NCI-H524 treated with DMSO at 0.1 percent for 48 hours (cell line): ENCODE measurements around the gene HBA2.
"Not testable (repeated sequence)": the region's sequence is repeated elsewhere in the genome, so short reads cannot be mapped to it uniquely, and the experiment has no call there.

Experiments used
- DNase-seq: peaks from one replicate; lab custom pipeline; 2025; lab: John Stamatoyannopoulos, UW

HBA2 gene

DNA sequence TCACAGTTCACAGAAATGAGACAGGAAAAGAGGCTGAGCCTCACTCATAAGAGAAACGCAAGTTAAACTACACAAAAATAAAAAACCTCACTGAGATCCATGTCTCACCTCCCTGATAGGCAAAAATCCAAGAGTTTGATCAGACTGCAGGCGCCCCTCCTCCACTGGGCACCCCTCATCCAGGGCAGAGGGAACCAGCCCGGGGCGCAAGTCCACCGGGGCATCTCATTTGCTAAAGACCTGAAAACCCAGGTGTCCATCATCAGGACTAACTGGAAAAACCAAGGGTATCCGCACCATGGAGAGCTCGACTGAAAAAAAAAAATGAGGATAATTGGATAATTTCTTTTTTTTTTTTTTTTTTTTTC lies 17.7 kb upstream of the HBA2 start:
- no peak for DNase-seq

- DNase-seq: no peak
Observed at GRCh38 chr16:159136-159849, 13.4 kb upstream of the HBA2 start.

- DNase-seq: not testable (repeated sequence)
Observed at GRCh38 chr16:160242-160641, 12.4 kb upstream of the HBA2 start.

DNA sequence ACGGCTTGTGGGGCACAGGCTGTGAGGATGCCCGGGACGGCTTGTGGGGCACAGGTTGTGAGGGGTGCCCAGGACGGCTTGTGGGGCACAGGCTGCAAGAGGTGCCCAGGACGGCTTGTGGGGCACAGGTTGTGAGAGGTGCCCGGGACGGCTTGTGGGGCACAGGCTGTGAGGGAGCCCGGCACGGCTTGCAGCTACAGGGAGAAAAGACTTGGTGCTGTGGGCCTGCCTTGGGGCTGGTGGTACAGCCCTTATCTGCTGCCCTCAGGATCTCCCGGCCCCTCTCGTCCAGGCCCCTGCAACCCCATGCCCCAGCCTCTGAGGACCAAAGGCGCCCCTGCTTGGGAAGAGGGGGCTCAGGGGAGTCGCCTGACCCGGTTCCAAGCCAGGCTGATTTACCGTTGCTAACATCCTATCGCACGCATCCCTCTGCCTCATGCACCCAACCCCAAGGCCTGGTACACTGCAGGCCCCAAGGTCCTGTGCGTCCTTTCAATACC lies 11.9 kb upstream of the HBA2 start:
- DNase-seq: no peak

GRCh38 chr16:162271-162991 lies 10.2 kb upstream of the HBA2 start:
- no peak for DNase-seq

GRCh38 chr16:163139-163538 lies 9.5 kb upstream of the HBA2 start:
- not testable (repeated sequence) for DNase-seq

- DNase-seq: not testable (repeated sequence)
Observed at GRCh38 chr16:163696-164095, 9.0 kb upstream of the HBA2 start.

- DNase-seq: not testable (repeated sequence)
Observed at GRCh38 chr16:164134-164823, 8.4 kb upstream of the HBA2 start.

DNA sequence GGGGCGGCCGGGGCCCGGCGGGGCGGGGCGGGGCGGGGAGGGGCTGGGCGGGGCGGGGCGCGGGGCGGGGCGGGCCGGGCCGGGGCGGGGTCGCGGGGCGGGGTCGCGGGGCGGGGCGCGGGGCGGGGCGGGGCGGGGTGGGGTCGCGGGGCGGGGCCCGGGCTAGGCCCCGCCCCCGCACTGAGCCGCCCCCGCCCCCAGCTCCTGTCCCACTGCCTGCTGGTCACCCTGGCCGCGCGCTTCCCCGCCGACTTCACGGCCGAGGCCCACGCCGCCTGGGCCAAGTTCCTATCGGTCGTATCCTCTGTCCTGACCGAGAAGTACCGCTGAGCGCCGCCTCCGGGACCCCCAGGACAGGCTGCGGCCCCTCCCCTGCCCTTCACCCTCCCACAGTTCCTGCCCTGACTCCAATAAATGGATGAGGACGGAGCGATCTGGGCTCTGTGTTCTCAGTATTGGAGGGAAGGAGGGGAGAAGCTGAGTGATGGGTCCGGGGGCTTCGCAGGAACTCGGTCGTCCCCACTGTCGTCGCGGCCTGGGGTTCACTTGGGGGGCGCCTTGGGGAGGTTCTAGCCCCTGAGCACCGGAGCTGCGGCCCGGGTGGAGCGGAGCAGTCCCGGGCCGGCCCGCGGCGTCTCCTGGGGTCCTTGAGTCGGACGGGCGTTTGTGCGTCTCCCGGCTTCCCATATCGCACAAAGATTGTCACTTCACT lies 7.7 kb upstream of the HBA2 start:
- no peak for DNase-seq

- no peak for DNase-seq
Observed at GRCh38 chr16:165539-166374, 6.9 kb upstream of the HBA2 start, which contains the start of gene HBM. Gene HBM (plus strand): TSS chr16:165978. CDS start chr16:165998, 20 bp downstream.

DNA sequence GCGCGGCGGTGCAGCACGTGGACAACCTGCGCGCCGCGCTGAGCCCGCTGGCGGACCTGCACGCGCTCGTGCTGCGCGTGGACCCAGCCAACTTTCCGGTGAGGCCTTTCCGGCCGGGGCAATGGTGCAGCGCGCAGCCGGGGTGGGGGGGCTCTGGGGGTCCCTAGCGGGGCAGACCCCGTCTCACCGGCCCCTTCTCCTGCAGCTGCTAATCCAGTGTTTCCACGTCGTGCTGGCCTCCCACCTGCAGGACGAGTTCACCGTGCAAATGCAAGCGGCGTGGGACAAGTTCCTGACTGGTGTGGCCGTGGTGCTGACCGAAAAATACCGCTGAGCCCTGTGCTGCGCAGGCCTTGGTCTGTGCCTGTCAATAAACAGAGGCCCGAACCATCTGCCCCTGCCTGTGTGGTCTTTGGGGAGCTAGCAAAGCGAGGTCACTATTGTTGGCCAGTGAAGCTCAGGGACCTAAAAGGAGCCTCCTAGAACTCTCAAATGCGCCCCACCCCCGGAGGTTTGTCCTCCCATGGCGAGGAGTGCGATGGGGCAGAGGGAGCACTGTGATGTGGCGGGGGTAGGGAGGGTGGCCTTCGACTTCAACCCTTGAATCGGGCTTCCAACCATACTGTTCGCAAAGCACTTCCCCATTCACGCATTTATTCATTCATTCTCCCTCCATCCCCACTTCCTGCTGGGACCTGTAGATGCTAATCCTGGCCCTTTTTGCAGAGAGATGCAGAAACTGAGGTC lies 6.1 kb upstream of the HBA2 start:
- DNase-seq: no peak

GRCh38 chr16:167122-167690 lies 5.5 kb upstream of the HBA2 start:
- no peak for DNase-seq

DNA sequence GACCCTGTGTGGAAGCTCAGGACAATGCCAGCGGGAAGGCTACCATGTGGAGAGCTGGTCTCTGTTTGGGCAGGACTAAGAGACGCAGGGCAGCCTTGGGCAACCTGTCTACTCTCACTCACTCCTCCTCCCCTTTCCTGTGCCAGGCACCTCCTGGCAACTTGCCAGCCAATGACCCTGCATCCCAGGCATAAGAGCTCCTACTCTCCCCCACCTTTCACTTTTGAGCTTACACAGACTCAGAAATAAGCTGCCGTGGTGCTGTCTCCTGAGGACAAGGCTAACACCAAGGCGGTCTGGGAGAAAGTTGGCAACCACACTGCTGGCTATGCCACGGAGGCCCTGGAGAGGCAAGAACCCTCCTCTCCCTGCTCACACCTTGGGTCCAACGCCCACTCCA lies 4.3 kb upstream of the HBA2 start:
- DNase-seq: no peak

DNA sequence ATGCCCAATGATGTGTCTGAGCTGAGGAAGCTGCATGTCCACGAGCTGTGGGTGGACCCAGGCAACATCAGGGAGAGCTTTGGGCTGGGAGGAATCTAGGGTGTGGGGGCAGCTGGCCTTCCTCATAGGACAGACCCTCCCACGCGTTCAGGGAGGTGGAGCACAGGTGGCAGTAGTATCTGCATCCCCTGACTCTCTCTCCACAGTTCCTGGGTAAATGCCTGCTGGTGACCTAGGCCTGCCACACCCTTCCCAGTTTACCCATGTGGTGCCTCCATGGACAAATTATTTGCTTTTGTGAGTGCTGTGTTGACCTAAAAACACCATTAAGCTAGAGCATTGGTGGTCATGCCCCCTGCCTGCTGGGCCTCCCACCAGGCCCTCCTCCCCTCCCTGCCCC lies 3.7 kb upstream of the HBA2 start:
- no peak for DNase-seq

DNA sequence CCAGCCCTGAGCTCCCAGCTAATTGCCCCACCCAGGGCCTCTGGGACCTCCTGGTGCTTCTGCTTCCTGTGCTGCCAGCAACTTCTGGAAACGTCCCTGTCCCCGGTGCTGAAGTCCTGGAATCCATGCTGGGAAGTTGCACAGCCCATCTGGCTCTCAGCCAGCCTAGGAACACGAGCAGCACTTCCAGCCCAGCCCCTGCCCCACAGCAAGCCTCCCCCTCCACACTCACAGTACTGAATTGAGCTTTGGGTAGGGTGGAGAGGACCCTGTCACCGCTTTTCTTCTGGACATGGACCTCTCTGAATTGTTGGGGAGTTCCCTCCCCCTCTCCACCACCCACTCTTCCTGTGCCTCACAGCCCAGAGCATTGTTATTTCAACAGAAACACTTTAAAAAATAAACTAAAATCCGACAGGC lies 2.6 kb upstream of the HBA2 start:
- not testable (repeated sequence) for DNase-seq

DNA sequence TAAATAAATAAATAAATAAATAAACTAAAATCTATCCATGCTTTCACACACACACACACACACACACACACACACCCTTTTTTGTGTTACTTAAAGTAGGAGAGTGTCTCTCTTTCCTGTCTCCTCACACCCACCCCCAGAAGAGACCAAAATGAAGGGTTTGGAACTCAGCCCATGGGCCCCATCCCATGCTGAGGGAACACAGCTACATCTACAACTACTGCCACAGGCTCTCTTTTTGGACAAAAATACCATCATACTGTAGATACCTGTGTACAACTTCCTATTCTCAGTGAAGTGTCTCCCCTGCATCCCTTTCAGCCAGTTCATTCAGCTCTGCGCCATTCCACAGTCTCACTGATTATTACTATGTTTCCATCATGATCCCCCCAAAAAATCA lies 1.9 kb upstream of the HBA2 start:
- no peak for DNase-seq

GRCh38 chr16:173211-173854 lies 657 bp downstream of the HBA2 start:
- DNase-seq: not testable (repeated sequence)

GRCh38 chr16:173928-174769 lies 1.5 kb downstream of the HBA2 start:
- not testable (repeated sequence) for DNase-seq
